Lung (tissue), 12 donors: ENCODE results near the gene ARF6. TPM values are rescaled to one million over a fixed set of nuclear protein-coding genes. Genes with fewer than 3 reads are reported as not detected.
A peak's percentile ranks its signal among the peaks of the same experiment; 100 is the strongest.

Experiments used
- ATAC-seq: fragments of 200-7000 bp; cut with Tn5 transposase; one replicate; pipeline ENCODE4 v1.9.1; 2020; ENCODE audit warnings: moderate number of reproducible peaks; ENCODE audit not compliant: insufficient read depth, low FRiP score
- DNase-seq, 3 donors: peaks; one replicate each; pipeline ENCODE4 v3.0.0-alpha.2; 2013 to 2017
- H3K27ac ChIP-seq, 2 donors: one replicate each; pipeline ENCODE4 v1.5.1; 2013; ENCODE audit warnings: mild to moderate bottlenecking in 2 of 2, moderate library complexity in 2 of 2, control low read depth in 1 of 2, inconsistent platforms in 1 of 2, low read depth in 1 of 2, low read length in 1 of 2
- H3K27me3 ChIP-seq, 3 donors: one replicate each; pipeline ENCODE4 v1.5.1; 2013; ENCODE audit warnings: low read length in 2 of 3; ENCODE audit not compliant: control insufficient read depth in 3 of 3, insufficient read depth in 3 of 3
- H3K36me3 ChIP-seq, 4 donors: one replicate each; pipeline ENCODE4 v1.5.1; 2013; ENCODE audit warnings: low read length in 4 of 4, mild to moderate bottlenecking in 1 of 4, moderate library complexity in 1 of 4; ENCODE audit not compliant: control insufficient read depth in 4 of 4, insufficient read depth in 4 of 4
- H3K4me1 ChIP-seq, 5 donors: one replicate each; pipeline ENCODE4 v1.5.1; 2013; ENCODE audit warnings: low read length in 5 of 5, mild to moderate bottlenecking in 2 of 5, moderate library complexity in 1 of 5; ENCODE audit not compliant: control insufficient read depth in 5 of 5, insufficient read depth in 5 of 5
- H3K4me3 ChIP-seq: one replicate; pipeline ENCODE4 v1.5.1; 2013; ENCODE audit warnings: mild to moderate bottlenecking, control low read depth, moderate library complexity
- H3K9ac ChIP-seq, 2 donors: one replicate each; pipeline ENCODE4 v1.5.1; 2013; ENCODE audit warnings: low read length in 2 of 2, control low read depth in 1 of 2; ENCODE audit not compliant: insufficient read depth in 1 of 2
- H3K9me3 ChIP-seq, 4 donors: one replicate each; pipeline ENCODE4 v1.5.1; 2013; ENCODE audit warnings: low read length in 3 of 4, mild to moderate bottlenecking in 1 of 4, moderate library complexity in 1 of 4; ENCODE audit not compliant: control insufficient read depth in 4 of 4, insufficient read depth in 3 of 4
- CTCF ChIP-seq: IDR thresholded peaks from 2 replicates; pipeline ENCODE4 v1.5.1; 2012; ENCODE audit warnings: mild to moderate bottlenecking; ENCODE audit errors: control extremely low read depth, extremely low read depth
- WGBS, 2 donors: extraction: QIAGEN DNeasy Blood & Tissue Kit; methylation state at CpG; one replicate each; pipeline ENCODE4 v1.1.7; 2013; 5-methylcytosine and 5-hydroxymethylcytosine counted together
- polyA plus RNA-seq, 2 donors: library from polyadenylated mRNA; stranded (reverse); fragments of 200-250 nt; gene quantifications; one replicate each; pipeline ENCODE4 v1.2.1, GENCODE V29; 2013
- total RNA-seq, 2 donors: library from RNA; depleted of rRNA in 1 of 2; stranded (reverse); fragments of >200 nt in 1 of 2; gene quantifications; one replicate each; pipeline ENCODE4 v1.2.1, GENCODE V29; 2014 to 2021
- donor health status: control.
- donor health status: control.
- donor health status: Bipolar disorder and iron deficiency.
- donor health status: healthy.
- donor health status: DM: yes; HTN: yes; CAD: no.

Gene ARF6
- total and polyA plus RNA-seq, 4 donors = 25.4 to 58.9 (median 46.6) TPM

- TF ChIP-seq CTCF = no peak
- Histone ChIP-seq H3K9me3 (no peaks in the 10 kb centered on the region), H3K4me1 (no peaks in the 10 kb centered on the region), H3K27ac (no peak overlapping the region), H3K4me3 (no peak overlapping the region), H3K36me3 (no peaks in the 10 kb centered on the region), H3K9ac (no peak overlapping the region), H3K27me3 (no peaks in the 10 kb centered on the region)
- ATAC-seq = no peak
- WGBS, 2 donors = 85 to 95% methylated on average over 3 of the region's 3 CpGs
- no peak for DNase-seq
Observed at GRCh38 chr14:49931523-49931922, 38.6 kb downstream of the ARF6 start.

GRCh38 chr14:49933128-49933527, 40.2 kb downstream of the ARF6 start:
- no peak overlapping the region for H3K4me3 ChIP-seq
- H3K27ac ChIP-seq = no peak overlapping the region
- no peaks in the 10 kb centered on the region for H3K4me1 ChIP-seq
- no peak for TF ChIP-seq CTCF
- DNase-seq = no peak
- no peak overlapping the region for H3K9ac ChIP-seq
- no peaks in the 10 kb centered on the region for H3K36me3 ChIP-seq
- WGBS, 2 donors = 94 to 95% methylated on average over 4 of the region's 4 CpGs
- H3K9me3 ChIP-seq = peaks cover 0 to 3% (median 0%) of the 10 kb centered on the region in 4 donors
- no peaks in the 10 kb centered on the region for H3K27me3 ChIP-seq
- ATAC-seq = no peak

GRCh38 chr14:49933704-49934103, 40.8 kb downstream of the ARF6 start:
- Histone ChIP-seq H3K36me3 (no peaks in the 10 kb centered on the region), H3K4me1 (no peaks in the 10 kb centered on the region), H3K27ac (no peak overlapping the region), H3K27me3 (no peaks in the 10 kb centered on the region), H3K9ac (no peak overlapping the region), H3K4me3 (no peak overlapping the region), H3K9me3 (peaks cover 0 to 3% (median 0%) of the 10 kb centered on the region in 4 donors)
- no peak for DNase-seq
- no peak for TF ChIP-seq CTCF
- WGBS, 2 donors = 82 to 93% methylated on average over 5 of the region's 5 CpGs
- no peak for ATAC-seq

GRCh38 chr14:49934646-49935045, 41.8 kb downstream of the ARF6 start:
- Histone ChIP-seq H3K9ac (no peak overlapping the region), H3K27ac (no peak overlapping the region), H3K4me1 (no peaks in the 10 kb centered on the region), H3K9me3 (peaks cover 0 to 3% (median 0%) of the 10 kb centered on the region in 4 donors), H3K4me3 (no peak overlapping the region), H3K27me3 (no peaks in the 10 kb centered on the region), H3K36me3 (no peaks in the 10 kb centered on the region)
- ATAC-seq (no peak), DNase-seq (peak in 2 of 3 donors; percentile 58 to 80)
- no peak for TF ChIP-seq CTCF
